HG03378 (cell line): ENCODE data around the gene SF3B1.
"Not testable (repeated sequence)": the region's sequence is repeated elsewhere in the genome, so short reads cannot be mapped to it uniquely, and the experiment has no call there.

Experiments used
- ATAC-seq: cut with Tn5 transposase; IDR thresholded peaks from one replicate; pipeline ENCODE4 v1.9.1; 2021; ENCODE audit warnings: mild to moderate bottlenecking, moderate library complexity; ENCODE audit not compliant: unreplicated experiment

Gene SF3B1, protein sequence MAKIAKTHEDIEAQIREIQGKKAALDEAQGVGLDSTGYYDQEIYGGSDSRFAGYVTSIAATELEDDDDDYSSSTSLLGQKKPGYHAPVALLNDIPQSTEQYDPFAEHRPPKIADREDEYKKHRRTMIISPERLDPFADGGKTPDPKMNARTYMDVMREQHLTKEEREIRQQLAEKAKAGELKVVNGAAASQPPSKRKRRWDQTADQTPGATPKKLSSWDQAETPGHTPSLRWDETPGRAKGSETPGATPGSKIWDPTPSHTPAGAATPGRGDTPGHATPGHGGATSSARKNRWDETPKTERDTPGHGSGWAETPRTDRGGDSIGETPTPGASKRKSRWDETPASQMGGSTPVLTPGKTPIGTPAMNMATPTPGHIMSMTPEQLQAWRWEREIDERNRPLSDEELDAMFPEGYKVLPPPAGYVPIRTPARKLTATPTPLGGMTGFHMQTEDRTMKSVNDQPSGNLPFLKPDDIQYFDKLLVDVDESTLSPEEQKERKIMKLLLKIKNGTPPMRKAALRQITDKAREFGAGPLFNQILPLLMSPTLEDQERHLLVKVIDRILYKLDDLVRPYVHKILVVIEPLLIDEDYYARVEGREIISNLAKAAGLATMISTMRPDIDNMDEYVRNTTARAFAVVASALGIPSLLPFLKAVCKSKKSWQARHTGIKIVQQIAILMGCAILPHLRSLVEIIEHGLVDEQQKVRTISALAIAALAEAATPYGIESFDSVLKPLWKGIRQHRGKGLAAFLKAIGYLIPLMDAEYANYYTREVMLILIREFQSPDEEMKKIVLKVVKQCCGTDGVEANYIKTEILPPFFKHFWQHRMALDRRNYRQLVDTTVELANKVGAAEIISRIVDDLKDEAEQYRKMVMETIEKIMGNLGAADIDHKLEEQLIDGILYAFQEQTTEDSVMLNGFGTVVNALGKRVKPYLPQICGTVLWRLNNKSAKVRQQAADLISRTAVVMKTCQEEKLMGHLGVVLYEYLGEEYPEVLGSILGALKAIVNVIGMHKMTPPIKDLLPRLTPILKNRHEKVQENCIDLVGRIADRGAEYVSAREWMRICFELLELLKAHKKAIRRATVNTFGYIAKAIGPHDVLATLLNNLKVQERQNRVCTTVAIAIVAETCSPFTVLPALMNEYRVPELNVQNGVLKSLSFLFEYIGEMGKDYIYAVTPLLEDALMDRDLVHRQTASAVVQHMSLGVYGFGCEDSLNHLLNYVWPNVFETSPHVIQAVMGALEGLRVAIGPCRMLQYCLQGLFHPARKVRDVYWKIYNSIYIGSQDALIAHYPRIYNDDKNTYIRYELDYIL

DNA sequence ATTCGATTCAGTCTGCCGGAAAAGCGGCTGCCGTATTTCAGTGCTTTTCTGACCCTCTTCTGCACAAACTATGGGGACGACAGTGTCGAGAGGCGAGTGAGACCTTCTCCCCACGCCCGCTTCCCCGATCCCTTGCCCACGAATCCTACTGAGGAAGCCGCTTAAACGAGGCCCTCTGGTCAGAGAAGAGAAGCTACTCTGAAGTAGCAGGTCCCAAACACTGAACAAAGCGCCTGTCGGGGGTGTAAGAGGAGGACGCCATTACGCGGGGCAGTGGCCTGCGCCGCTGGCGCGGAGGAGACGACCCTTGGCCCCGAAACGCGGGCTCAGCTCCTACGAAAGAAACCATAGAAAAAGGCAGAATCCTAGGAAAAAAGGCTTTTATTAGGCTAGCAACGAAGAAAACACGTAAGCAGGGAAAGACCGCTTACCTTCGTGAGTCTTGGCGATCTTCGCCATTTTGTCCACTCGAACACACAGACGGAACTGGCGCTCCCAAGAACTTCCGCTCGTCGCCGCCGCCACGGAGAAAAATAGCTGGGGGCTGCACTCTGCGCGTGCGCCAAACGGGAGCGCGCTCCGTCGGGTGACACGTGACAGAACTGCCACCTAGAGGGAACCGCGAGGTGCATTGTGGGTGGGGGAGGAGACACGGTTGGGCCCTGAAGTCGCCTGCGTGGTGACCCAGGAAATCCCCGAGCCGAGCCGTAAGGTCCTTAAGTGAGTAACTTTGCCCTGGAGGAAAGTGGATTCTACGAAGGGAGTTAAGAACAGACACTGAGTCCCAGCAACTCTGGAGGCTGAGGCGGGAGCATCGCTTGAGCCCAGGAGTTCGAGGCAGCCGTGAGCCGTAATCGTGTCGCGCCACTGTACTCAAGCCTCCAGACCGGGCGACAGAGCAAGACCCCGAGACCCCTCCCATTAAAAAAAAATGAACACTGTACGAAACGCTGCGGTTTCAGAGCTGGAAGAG, at the start of gene SF3B1:
SF3B1 (minus strand) TSS at position 488 of the 973 bp plus-strand sequence; CDS start at position 459, 29 bp downstream.
- ATAC-seq, result peak; percentile 90

GRCh38 chr2:197484248-197484647, 49.4 kb upstream of the SF3B1 start:
- not testable (repeated sequence) for ATAC-seq

DNA sequence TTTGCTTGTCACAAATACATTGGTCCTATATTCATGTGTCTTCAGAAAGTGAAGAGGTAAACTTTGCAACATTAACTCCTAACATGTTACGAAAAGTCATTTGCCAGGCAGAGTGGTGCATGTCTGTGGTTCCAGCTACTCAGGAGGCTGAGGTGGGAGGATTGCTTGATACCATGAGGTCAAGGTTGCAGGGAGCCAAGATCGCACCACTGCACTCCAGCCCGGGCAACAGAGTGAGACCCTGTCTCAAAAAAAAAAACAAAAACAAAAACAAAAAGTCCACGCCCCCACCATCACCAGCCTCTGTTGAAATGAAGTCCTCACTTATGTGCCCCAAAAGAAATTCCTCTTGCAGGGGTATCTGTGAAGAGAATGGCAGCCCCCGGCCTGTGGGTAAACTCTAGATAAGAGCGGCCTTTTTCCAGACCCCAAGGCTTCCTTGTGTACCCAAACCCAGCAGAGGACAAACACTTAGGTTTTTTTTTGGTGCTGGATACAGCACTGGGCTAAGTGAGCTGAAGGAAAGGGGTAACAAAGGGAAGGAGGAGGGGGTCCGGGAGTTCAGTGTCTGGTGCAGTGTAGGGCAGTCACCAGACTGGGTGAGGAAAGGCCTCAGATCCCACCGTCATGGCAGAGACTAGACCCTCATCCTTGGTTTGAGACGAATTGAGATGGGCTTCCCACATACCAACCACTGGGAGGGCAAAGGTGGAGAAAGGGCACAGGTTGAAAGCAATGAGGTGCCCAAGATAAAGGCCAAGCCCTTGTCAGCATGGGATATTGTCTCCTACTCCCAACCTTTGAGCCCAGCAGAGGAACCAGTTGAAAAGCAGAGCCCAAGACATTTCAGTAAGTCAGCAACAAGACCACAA, 45.6 kb upstream of the SF3B1 start:
- ATAC-seq, result no peak

- no peak for ATAC-seq
Observed at GRCh38 chr2:197477797-197478196, 43.0 kb upstream of the SF3B1 start.

DNA sequence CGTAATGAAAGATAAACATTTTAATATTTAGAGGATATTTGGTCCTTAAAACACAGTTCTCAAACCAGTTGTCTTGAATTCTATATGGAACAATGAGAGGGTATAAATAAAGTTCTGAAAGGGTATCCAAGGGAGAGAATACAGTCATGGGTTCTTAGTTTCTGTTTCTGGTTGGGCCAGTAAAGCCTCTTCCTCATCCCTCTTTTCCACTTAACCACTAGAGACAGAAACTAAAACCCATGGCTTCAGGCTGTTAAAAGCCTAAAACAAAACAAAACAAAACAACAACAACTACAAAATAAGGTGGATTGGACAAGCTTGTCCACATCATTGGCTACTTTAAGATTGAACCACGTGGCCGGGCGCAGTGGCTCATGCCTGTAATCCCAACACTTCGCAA, 37.3 kb upstream of the SF3B1 start:
- ATAC-seq, result no peak

DNA sequence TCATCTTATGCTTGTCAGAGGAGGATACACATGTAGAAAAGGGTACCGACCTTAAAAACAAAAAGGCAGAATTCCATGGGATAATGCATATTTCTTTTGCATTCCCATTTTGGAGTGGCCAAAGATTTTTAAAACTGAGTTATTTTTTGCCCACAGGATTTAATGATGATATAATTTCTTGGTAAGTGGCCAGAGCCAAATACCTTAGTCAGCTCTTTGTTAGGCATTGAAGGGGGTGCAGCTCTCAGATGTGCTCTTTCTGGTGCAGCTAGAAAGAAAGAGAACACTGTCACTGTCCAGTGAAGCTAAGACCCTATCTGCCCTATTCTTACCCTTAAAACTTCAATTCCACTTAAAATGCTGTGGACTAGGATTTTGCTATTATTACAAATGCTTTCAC, 29.3 kb upstream of the SF3B1 start:
- no peak for ATAC-seq

DNA sequence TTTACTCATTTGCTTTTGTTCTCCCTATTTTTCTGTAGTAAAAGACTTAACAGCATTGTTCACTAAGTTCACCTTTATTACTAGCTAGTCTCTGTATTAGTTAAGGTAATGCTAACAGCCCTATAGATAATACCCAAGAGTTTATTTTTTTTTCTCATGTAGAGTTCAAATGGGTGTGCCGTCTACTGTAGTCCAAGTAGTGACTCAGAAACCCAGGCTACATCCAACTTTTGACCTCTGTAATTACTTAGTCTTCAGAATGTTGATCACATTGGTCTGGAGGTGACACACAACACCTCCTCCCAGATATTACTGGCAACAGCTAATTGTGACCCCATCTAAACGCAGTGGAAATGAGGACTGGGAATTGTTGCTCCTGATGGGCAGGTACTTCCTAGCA, 26.2 kb upstream of the SF3B1 start:
- no peak for ATAC-seq

GRCh38 chr2:197460649-197461048, 25.8 kb upstream of the SF3B1 start:
- ATAC-seq, result no peak

GRCh38 chr2:197455428-197455827, 20.6 kb upstream of the SF3B1 start:
- no peak for ATAC-seq

DNA sequence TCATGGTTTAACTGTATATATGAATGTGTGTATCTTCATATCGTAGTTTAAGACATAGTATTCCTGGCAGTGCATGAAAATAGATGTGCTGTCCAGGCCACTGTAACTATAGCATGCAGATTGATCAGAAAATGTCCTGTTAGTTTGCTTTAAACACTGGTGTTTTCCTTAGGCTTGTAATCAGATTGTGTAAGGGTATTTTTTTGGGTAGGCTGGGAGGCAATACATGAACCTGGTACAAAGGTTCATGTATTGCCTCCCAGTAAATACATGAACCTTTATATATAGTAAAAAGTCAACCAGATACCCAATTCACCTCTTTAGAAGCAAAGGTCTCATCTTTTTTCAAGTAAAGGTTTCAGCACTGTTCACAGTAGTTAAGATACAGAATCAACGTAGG, 20.1 kb upstream of the SF3B1 start:
- no peak for ATAC-seq

GRCh38 chr2:197453914-197454398, 19.1 kb upstream of the SF3B1 start:
- peak; percentile 33 for ATAC-seq

- ATAC-seq, result peak; percentile 97
Observed at GRCh38 chr2:197453123-197453913, 18.5 kb upstream of the SF3B1 start, which contains the start of gene COQ10B. Gene COQ10B, plus strand, starts transcription at chr2:197453552. Its CDS starts 9 bp downstream, at chr2:197453561.

- no peak for ATAC-seq
Observed at GRCh38 chr2:197452754-197453122, 17.9 kb upstream of the SF3B1 start.

GRCh38 chr2:197450935-197451358, 16.1 kb upstream of the SF3B1 start:
- ATAC-seq, result not testable (repeated sequence)

DNA sequence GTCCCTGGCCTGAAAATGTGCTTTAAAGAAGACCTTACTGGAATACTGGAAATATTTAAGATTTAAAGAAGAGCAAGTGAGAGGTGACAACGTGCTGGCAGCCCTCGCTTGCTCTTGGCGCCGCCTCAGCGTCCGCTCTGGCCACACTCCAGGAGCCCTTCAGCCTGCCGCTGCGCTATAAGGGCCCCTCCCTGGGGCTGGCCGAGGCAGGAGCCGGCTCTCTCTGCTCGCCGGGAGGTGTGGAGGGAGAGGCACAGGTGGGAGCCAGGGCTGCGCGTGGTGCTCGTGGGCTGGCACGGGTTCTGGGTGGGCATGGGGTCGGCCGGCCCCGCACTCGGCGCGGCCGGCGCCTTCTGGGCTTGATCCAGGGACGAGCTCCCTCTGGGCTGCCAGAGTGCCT, 15.6 kb upstream of the SF3B1 start:
- ATAC-seq, result no peak

GRCh38 chr2:197446844-197447243, 12.0 kb upstream of the SF3B1 start:
- ATAC-seq, result no peak

GRCh38 chr2:197445746-197446145, 10.9 kb upstream of the SF3B1 start:
- ATAC-seq, result no peak

DNA sequence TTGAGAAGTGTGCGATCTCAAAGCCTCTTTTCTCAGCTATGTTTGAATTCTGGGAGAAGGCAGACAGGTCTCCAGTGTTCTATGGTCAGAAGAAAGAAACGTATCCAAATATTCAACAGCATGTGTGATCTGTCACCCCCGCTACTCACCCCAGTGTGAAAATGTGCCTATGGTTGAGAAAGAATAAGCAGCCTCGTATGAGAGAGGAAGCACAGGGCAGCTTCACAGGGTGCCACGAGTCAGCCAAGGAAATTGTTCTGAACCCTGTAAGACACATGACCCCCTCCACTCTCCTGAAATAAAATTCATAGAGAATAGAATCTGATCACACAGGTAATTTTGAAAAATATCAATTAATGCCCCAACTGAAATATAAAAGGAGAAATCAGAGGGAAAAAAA, 8.0 kb upstream of the SF3B1 start:
- ATAC-seq, result no peak
